ENCODE results near the gene ROR2.
A peak's percentile ranks its signal among the peaks of the same experiment; 100 is the strongest.

The ROR2 gene

DNA sequence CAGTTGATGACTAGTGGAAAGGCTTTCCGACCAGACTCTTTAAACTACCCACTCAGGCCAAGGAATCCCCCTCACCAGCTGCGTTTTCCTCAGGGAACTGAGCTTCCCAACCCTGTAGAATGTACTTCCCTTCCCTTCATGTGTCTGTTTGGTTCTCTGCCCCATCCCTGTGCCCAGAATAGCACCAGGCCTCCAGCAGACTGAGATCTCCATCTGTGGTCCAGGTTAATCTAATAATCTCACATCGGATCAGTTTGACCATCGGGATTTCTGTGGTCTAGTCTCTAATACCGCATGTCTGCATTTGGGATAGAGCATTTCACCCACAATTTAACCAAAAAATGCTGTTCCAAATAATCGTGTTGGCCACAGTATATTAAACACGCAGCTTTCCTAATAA lies 237.2 kb downstream of the ROR2 start:
- no peak for DNase-seq

DNA sequence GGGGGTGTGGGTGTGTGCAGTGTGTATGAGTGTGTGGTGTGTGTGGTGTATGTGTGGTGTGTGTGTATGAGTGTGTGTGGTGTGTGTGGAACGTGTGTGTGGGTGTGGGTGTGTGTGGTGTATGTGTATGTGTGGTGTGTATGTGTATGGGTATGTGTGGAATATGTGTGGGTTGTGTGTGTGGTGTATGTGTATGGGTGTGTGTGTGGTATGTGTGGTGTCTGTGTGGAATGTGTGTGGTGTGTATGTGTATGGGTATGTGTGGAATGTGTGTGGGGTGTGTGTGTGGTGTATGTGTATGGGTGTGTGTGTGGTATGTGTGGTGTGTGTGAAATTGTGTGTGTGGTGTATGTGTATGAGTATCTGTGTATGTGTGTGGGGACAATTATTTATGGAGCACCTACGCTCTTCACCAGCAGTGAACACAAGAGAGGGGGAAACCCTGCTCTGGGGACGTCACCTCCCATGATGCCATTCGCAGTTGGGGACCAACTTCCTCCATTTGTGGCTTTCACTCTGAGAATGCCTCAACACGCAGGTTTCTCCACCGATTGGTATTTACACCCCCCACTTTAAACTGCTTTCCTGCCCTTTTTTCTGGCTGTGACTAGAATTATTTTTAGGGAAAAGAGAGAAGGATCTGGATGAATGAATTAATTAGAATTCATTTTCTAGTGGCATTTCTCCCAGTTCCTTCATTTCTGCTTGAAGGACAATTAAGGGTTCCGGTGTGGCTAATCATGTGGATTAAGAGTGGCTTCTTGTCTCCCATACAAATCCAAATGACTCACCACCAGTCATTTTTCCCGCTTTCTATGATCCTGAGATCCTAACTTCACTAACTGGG lies 238.1 kb downstream of the ROR2 start:
- no peak for DNase-seq

DNA sequence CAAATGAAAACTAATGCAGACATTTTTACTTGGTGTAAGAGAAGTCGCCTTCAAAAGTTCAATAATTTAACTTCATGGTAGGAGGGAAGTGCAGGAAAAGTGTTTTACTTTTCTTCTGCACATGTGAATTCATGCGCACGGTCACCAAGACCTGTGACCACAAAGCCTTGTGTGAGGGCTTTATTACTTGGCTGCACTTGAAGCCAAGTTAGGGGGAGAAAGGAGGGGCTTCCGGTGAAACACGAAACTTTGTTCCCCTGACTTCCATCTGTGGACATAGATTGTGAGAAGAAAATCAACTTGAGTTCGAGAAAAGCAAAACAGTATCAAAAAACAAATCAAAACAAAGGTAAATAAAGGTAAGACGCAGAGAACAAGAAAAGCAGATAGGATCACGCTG lies 239.9 kb downstream of the ROR2 start:
- no peak for DNase-seq

DNA sequence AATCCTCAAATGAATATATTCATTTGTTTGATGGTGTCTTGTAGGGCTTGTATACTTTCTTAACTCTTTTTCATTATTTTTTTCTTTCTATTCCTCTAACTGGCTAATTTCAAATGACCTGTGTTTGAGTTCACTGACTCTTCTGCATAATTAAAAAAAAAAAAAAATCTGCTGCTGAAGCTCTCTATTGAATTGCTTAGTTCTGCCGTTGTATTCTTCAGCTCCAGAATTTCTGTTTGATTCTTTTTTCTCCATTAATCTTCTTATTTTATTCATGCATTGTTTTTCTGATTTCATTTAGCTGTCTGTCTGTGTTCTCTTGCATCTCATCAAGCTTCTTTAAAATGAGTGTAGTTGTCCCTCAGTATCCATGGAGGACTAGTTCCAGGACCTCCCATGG lies 244.6 kb downstream of the ROR2 start:
- no peak for DNase-seq

DNA sequence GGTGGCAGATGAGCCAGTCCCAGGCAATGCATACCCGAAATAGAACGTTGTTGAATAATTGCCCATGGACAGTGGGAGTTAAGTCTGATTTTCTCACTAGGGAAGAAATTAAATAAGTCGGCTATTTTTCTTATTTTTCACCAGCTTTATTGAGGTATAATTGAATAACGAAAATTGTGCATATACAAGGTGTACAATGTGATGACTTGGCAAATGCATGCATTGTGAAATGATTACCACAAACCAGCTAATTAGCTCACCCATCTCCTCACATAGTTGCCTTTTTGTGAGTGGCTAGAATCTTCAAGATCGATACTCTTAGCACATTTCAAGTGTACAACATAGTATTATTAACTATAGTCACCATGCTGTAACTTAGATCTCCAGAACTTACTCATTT lies 249.6 kb downstream of the ROR2 start:
- no peak for DNase-seq

DNA sequence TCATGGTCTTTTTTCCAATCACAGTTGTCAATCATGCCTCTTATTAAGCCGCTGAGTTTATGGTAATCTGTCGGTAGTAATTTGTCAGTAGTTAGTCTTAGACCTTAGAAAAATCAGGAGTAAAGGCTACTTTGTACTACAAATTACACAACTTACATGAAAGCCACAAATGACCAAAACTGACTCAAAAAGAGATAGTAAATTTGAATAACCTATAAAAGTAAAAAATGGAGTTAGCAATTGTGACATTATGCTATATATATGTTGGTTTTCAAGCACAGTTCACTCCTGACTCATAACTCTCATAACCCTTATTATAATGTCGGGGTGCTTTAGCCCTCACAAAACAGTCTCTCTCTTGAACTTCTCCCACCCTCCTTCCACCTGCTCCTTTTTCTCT lies 251.8 kb downstream of the ROR2 start:
- DNase-seq, result no peak

DNA sequence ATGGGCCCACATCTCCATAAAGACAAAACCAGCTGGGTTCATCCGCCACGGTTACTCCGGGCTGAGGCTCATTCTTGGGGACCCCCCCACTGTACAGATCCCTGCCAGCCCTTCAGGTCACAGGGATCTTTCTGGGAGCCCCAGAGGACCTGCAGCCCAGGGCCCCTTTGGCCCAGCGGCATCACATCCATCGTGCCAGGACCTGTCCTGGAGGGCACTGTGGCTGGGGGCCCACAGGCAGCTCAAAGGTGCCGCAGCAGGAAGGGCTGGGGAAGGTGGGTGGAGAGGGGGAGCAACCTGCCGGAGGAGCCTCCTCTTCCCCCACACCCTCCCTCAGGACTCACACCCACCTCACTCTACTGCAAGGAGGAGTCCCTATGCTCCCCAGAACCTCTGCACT lies 252.8 kb downstream of the ROR2 start:
- DNase-seq, result no peak

DNA sequence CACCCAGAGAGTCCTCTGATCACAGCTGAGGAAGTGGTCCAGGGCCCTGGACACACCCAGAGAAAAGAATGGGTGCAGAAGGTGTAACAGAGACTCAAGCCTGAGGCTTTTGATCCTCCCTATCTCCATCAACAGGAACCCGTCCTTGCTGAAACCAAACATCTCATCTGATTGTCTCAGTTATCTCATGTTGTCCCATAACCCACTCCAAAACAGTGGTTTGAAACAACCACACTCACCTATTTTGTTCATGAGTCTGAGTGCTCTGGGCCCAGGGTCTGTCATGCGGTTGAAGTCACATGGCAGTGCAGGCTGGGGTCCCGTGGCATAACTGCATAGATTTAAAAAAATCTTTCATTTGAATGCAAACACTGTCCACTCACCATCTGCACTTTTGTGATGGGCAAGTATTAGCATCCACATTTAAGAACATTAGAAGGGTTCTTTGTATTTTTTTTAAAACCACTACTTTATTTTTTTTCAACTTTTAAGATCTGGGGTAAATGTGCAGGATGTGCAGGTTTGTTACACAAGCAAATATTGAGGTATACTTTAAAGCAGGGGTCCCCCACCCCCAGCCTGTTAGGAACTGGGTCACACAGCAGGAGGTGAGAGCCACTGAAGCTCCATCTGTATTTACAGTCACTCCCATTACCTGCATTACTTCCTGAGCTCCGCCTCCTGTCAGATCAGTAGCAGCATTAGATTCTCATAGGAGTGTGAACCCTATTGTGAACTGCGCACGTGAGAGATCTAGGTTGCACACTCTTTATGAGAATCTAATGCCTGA lies 255.8 kb downstream of the ROR2 start:
- no peak for DNase-seq

DNA sequence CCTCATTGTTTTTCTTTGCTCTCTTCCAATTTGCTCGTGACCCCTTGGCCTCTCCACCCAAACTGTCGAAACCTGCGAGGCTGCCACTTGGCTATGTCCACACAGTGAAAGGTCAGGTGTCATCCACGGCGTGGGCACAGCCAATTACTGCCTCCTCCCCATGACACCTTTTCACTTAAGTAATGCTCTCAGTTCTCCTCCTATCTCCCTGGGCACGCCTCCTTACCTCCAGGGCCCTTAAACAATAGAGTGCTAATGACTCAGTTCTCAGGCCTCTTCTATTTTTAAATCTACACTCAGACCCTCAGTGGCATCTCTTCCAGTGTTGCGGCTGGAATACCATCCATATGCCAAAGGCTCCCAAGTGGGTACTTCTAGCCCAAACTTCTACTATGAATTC lies 256.8 kb downstream of the ROR2 start:
- no peak for DNase-seq

DNA sequence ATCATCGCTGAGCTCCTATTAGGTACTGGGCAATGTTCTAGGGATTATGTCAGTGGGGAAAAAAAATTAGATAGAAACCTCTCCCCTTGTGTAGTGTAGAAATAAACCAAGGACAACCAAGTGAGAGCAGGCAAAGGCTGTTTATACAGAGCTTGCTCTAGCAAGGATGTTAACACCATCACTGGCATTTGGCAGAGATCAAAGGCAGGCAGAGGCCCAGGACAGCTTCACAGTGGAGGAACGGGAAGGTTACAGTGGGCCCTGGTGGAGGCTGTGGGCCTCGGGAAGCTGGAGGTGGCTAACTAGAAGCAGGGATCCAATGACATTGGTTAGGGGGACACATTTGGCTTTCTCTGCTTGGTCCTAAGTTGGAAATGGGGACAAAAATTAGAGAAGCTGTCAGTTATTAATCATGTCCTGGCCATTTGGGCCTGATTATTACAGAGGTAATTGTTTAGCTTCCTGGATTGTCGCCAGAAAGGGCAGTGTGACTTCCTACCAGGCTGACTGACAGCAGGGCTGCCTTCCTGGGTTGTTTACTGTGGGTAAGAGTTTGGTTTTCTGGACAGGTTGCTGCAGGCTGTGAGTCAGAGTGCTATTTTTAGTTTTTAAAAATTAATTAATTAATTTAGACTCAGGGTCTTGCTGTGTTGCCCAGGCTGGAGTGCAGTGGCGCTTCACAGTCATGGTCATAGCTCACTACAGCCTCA lies 259.3 kb downstream of the ROR2 start:
- DNase-seq, result no peak

DNA sequence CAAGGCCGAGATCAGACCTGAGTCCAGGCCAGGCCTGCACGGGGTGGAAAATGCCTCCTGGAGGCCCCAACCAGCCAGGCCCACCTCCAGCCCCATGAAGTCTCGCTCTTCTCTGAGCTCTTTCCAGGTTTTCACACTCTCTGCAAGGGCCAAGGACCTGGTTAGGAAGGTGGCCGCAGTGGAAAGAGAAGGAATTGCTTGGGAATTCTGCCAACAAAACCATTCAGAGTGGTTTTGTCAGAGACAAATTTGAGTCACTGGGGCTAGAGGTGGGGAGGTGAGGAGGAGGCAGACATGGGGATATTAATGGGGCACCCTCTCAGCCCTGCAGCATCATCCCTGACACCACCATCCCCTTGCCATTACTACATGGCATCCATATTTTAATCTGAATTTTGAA lies 261.0 kb downstream of the ROR2 start:
- no peak for DNase-seq

DNA sequence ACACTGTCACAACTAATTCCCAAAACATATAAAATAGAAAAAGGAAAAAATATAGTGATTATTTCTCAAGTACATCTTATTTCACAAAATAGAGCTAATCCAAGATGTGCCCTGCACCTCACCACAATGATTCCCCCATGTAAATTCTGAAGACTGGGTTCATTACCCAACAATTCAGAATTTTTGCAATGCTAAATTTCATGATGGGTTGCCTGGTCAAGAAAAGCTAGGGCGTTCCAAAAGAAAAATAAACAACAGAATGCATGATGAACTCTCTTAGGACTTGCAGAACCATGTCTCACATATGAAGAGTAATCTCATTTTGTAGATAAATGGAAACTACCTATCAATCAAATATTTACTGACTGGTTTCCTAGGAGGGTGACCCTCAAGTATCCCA lies 266.8 kb downstream of the ROR2 start:
- DNase-seq, result no peak

DNA sequence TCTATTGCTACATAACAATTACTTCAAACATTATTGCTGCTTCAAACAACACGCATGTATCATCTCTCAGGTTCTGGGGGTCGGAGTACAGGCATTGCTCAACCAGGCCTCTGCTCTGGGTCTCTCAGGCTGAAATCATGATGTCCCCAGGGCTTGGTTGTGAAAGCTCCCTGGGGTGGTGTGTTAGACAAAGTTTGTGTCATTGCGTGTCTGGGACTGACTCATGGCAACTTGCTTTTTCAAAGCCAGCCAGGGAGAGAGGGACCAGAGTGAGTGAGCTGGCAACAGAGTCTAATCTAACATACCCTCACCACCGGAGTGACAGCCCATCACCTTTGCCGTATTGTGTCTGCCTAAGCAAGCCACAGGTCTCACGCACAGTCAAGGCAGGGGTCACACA lies 267.2 kb downstream of the ROR2 start:
- DNase-seq, result no peak

DNA sequence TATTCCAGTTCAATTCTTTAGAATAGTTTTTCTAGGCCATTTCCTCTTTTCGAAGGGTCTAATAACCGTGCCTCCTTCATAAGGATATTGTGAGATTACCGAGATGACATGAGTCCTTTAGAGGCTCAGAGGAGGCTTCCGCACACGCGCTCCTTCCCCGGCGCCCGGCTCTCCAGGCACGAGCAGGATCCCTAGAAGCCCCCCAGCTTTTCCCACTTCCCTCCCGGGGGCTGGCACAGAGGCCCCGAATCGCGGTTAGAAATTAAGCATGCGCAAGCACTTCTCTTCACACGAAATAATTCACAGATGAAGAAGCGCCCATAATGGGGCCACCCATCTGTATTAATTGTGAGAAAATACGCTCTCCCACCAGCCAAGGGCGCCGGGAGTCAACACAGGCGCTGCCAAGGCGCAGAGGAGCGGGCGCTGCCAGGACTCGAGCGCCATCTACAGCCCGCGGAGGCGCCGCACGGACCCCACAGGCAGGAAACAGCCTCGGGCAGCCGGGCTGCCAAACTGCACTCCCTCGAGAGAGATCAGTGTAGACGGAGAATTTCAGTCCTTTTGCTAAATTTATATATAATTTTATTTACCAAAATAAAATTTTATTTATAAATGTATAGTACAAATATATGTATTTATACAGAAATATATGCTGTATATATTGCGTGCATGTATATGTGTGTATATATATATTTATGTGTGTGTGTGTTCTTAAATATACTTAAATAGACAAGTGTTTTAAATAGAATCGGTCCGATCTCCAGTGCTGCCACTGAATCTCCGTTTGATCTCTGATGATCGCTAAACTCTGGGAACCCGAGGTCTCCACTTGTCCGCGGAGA lies 268.3 kb downstream of the ROR2 start:
- peak; percentile 34 to 58 for DNase-seq

DNA sequence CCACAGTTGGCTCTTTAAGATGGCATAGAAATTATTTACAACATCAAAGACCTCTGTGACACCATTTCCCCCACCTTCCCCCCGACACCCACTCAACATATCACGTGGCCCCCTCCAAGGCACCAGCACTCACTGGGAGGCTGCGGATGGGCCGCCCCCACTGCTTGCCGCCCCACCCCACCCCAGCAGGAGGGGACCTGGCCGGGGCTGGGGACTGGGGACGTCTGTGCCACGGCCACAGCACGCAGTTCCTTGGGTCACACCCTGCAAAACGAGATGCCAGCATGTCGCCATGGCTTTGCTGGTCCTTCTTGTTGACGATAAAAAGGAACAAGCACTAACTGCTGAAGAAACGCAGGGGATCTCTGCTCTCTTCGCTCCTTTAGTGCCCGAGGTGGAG lies 269.0 kb downstream of the ROR2 start:
- DNase-seq, result no peak

DNA sequence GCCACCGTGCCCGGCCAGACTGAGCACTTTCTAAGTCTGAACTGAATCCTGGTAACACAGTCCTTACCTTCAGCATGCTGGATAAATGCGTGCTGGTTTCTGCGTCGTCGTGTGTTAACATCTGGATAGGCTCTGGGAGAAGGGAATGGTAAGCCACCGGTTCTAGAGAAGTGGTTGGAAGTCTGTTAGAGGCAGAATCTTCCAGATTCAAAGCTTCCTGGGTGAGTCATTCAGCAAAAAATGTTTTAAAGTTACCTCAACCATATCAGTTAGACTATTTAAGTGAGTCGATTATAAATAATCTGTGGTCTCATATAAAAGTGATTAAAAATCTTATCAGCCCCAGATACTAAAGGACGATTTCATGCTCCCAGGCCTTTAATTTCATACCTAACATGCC lies 269.9 kb downstream of the ROR2 start:
- DNase-seq, result no peak

DNA sequence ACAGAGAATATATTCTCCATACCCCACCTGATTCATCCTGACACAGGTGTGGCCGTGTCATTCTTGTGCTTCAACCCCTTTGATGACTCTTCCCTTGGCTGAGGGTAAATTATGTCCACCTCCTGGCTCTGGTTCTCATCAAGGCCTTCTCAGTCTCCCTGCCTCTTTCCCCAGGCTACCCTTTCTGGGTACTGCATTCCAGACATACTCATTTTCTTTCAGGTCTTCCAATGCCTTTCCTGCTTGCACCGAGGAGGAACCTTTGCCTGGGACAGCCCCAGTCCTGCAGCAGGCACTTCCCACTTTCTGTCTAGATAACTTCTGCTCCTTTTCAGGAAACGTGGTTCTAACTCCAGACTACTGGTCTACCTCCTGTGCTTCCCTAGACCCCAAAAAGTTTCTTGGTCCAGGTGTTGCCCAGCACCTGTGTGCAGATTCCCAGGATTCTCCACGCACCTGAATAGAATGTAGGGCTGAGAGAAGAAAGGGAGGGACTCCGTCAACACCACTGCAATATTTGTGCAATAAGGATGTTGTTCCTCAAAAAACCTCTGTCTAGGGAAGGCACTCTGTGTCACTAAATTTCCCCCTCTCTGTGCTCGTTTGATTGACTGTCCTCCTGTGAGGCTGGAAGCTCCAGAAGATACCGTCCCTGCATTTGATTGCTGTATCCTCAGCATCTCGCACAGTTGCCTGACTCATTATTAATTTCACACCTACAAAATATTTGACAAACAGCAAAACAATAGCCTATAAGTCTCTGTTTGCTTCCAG lies 271.0 kb downstream of the ROR2 start:
- no peak for DNase-seq

DNA sequence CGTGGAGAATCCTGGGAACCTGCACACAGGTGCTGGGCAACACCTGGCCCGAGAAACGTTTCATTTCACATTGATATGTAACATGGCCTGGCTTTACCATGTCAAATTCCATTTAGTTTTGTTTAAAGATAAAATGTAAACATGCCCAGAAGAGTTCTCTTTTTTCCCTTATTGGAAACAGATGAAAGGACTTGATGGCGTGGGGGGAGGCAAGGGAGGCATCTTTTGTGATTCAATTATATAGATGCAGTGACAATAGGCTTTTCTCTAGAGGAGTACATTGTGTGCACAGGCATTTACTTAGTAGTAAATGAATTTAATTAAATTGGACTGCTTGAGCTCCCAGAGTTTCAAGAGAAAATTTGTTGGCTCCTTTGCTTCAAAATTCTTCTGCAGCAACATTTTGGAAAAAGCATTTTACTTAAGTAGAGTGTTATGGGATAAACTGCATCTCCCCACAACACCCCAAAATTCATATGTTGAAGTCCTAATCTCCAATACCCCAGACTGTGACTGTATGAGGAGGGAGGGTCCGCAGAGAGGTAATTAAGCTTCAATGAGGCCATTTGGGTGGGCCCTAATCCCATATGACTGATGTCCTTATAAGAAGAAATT lies 272.1 kb downstream of the ROR2 start:
- no peak for DNase-seq

DNA sequence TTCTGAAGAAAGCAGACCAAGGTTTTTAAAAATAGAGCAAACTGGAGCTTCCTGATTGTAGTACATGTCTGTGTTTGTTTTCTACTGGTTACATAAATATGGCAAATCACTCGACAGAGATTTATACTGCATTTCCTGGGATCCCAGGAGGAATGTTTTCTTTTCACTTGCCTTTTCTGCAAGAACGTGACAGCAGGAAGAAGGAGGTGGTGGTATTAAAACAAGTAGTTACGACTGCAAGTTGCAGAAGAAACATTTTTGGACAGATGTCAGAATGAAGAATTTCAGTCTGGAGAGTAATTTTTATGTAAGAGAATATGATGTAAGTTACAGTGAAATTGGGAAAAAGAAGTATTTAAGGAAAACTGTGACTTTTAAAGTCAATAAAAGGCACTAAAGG lies 272.7 kb downstream of the ROR2 start:
- DNase-seq, result no peak

DNA sequence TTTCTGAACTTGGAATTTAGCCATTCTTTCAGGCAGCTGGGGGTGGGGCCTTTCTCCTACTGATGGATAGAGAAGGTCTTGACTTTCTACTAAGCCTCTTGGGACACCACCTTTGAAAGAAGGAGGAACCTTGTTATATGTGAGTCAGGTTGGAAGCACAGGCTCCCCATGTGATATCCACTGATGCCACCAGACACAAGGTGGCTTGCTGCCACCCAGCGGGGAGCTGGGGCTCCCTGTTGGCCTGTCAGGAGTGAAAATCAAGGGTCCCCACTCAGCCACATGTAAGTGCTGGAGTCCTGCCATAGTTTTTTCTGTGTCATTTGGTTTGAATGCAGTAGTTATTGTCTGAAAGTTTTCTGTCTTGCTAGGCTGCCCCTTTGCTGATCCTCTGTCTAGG lies 274.0 kb downstream of the ROR2 start:
- no peak for DNase-seq

DNA sequence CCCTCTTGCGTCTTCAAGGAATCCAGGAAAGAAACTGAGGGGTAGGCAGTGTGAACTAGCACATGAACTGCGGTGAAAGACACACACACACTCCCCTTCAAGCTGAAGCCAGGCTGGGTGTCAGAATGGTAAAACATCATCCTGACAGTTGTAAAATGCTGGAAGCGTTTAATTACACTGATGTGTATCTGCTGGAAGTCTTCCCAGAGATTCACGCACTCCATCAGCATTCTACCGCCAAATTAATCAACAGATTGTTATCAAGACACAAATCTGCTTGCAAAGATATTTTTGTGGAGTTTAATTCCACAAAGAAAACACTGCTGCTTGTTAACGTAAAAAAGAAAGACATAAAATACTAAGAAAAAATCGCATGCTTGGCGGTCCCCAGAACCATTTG lies 285.4 kb downstream of the ROR2 start:
- no peak for DNase-seq

DNA sequence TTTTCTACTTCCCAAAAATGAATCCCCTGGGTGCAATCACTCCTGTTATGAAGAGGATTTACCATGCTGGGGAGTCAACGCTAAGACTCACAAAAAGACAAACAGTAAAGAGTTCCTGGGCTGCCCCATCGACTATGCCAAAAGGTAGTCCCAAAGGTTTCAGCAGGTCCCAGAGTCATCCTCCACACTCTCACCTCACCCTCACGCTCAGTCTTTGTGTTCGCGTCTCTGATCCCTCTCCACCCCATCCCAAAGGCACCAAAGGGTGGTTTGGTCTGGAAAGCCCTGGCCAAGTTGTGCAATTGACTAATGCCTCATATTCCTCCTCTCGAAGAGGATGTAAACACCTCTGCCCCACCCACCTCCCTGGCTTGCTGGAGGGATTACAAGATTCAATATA lies 286.2 kb downstream of the ROR2 start:
- no peak for DNase-seq
